Trophoblast cell (in vitro differentiated cells and primary cell): ENCODE measurements around the gene DNAJC17. TPM values are rescaled to one million over a fixed set of nuclear protein-coding genes. Genes with fewer than 3 reads are reported as not detected.

Experiments used
- DNase-seq, 2 donors: peaks; one replicate each; pipeline ENCODE4 v3.0.0-alpha.2; 2016
- H2AFZ ChIP-seq: 2 replicates; pipeline ENCODE4 v1.6.1; 2013; ENCODE audit warnings: low read length, moderate library complexity, mild to moderate bottlenecking; ENCODE audit not compliant: insufficient read depth, poor library complexity
- H2AK5ac ChIP-seq: 2 replicates; pipeline ENCODE4 v1.6.1; 2013; ENCODE audit warnings: mild to moderate bottlenecking, low read length
- H2BK120ac ChIP-seq: 2 replicates; pipeline ENCODE4 v1.6.1; 2013; ENCODE audit warnings: low read length, mild to moderate bottlenecking, moderate library complexity; ENCODE audit not compliant: insufficient read depth, poor library complexity
- H2BK12ac ChIP-seq: 2 replicates; pipeline ENCODE4 v1.6.1; 2013; ENCODE audit warnings: mild to moderate bottlenecking, low read length, moderate library complexity
- H2BK5ac ChIP-seq: 2 replicates; pipeline ENCODE4 v1.6.1; 2013; ENCODE audit warnings: low read length, low read depth, moderate library complexity, mild to moderate bottlenecking; ENCODE audit not compliant: poor library complexity
- H3K14ac ChIP-seq: 2 replicates; pipeline ENCODE4 v1.6.1; 2013; ENCODE audit warnings: mild to moderate bottlenecking, low read length
- H3K18ac ChIP-seq: 2 replicates; pipeline ENCODE4 v1.6.1; 2013; ENCODE audit warnings: mild to moderate bottlenecking, low read length
- H3K23ac ChIP-seq: 2 replicates; pipeline ENCODE4 v1.6.1; 2013; ENCODE audit warnings: low read length
- H3K27ac ChIP-seq: 2 replicates; pipeline ENCODE4 v1.5.1; 2013; ENCODE audit warnings: low read depth, mild to moderate bottlenecking, inconsistent platforms, low read length, moderate library complexity
- H3K27me3 ChIP-seq: 2 replicates; pipeline ENCODE4 v1.6.1; 2013; ENCODE audit warnings: inconsistent platforms, mild to moderate bottlenecking, low read length, moderate library complexity; ENCODE audit not compliant: insufficient read depth
- H3K36me3 ChIP-seq, 2 experiments: 1 replicate in 1 of 2; 2 replicates in 1 of 2; pipeline ENCODE4 v1.6.1; 2013; ENCODE audit warnings: low read length in 2 of 2, mild to moderate bottlenecking in 2 of 2, moderate library complexity in 1 of 2; ENCODE audit not compliant: insufficient read depth in 2 of 2, control insufficient read depth in 1 of 2
- H3K4ac ChIP-seq: 2 replicates; pipeline ENCODE4 v1.6.1; 2013; ENCODE audit warnings: low read depth, mild to moderate bottlenecking, low read length, moderate library complexity
- H3K4me1 ChIP-seq, 2 experiments: 1 replicate in 1 of 2; 2 replicates in 1 of 2; pipeline ENCODE4 v1.6.1; 2013; ENCODE audit warnings: low read length in 2 of 2, mild to moderate bottlenecking in 2 of 2, moderate library complexity in 1 of 2; ENCODE audit not compliant: insufficient read depth in 2 of 2, control insufficient read depth in 1 of 2
- H3K4me2 ChIP-seq: 2 replicates; pipeline ENCODE4 v1.6.1; 2013; ENCODE audit warnings: inconsistent platforms, mild to moderate bottlenecking, low read length, moderate library complexity
- H3K4me3 ChIP-seq: 2 replicates; pipeline ENCODE4 v1.5.1; 2013; ENCODE audit warnings: mild to moderate bottlenecking, low read depth, low read length, inconsistent platforms
- H3K79me1 ChIP-seq: one replicate; pipeline ENCODE4 v1.6.1; 2013; ENCODE audit warnings: low read length
- H3K79me2 ChIP-seq: 2 replicates; pipeline ENCODE4 v1.6.1; 2013; ENCODE audit warnings: low read length, mild to moderate bottlenecking; ENCODE audit not compliant: control insufficient read depth, insufficient read depth, poor library complexity
- H3K9ac ChIP-seq: 2 replicates; pipeline ENCODE4 v1.6.1; 2013; ENCODE audit warnings: mild to moderate bottlenecking, low read length
- H3K9me3 ChIP-seq: 2 replicates; pipeline ENCODE4 v1.6.1; 2013; ENCODE audit warnings: low read depth, mild to moderate bottlenecking, control low read depth, inconsistent platforms, low read length; ENCODE audit not compliant: insufficient read depth
- H4K12ac ChIP-seq: 2 replicates; pipeline ENCODE4 v1.6.1; 2013; ENCODE audit warnings: low read depth, mild to moderate bottlenecking, low read length, moderate library complexity
- H4K8ac ChIP-seq: 2 replicates; pipeline ENCODE4 v1.6.1; 2013; ENCODE audit warnings: low read depth, mild to moderate bottlenecking, low read length, moderate library complexity
- H4K91ac ChIP-seq: one replicate; pipeline ENCODE4 v1.6.1; 2013; ENCODE audit warnings: low read depth, mild to moderate bottlenecking, low read length, moderate library complexity
- WGBS: extraction: QIAGEN DNeasy Blood & Tissue Kit; methylation state at CpG from one replicate; pipeline ENCODE4 v1.1.7; 2013; ENCODE audit warnings: missing lambda C conversion rate; ENCODE audit not compliant: insufficient read length, insufficient coverage; ENCODE audit errors: extremely low coverage; 5-methylcytosine and 5-hydroxymethylcytosine counted together
- polyA plus RNA-seq: library from polyadenylated mRNA; stranded (reverse); fragments of 200-250 nt; gene quantifications from 2 replicates; pipeline ENCODE4 v1.2.3, GENCODE V29; 2013

DNAJC17 gene, protein sequence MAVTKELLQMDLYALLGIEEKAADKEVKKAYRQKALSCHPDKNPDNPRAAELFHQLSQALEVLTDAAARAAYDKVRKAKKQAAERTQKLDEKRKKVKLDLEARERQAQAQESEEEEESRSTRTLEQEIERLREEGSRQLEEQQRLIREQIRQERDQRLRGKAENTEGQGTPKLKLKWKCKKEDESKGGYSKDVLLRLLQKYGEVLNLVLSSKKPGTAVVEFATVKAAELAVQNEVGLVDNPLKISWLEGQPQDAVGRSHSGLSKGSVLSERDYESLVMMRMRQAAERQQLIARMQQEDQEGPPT
- polyA plus RNA-seq = 42.8 and 44.7 TPM in 2 replicates

DNA sequence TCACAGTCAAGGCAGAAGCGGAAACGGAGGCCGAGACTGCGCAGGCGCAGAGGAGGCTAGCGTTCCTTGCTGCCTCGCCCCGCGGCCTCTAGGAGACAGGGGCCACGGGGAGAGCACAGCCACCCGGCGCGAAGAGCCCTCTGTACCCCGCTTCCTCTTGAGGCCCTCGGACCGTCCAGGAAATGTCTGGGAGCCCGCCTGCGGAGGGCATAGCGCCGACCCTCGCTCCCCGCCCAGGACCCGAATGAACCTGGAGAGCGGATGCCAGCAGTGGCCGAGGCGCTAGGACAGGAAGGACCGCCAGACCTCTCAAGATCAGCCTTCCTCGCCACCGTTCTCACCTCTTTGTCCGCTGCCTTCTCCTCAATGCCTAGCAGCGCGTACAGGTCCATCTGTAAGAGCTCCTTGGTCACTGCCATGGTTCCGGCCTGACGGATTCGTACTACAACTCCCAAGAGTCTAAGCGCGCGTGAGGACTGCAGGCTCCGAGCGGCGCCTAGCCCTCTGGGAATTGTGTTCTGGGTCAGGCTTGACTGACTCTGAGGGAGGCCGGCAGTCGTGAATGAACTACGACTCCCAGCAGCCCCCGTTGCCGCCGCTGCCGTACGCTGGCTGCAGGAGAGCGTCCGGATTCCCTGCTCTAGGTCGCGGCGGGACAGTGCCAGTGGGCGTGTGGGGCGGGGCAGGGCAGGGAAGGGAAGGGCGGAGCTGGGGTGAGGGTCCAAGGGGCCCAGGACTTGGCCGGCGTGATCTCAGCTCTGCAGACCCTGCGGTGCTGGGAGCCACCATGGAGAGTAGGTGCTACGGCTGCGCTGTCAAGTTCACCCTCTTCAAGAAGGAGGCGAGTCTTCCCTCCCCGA, at the start of gene DNAJC17, which contains the start of gene ZFYVE19:
TSS of gene DNAJC17 (minus strand) at position 446 of the 860 bp plus-strand sequence. CDS start at position 419, 27 bp downstream.
TSS of gene ZFYVE19 (plus strand) at position 62 of the 860 bp plus-strand sequence. CDS start at position 563, 501 bp downstream.
- H2BK120ac ChIP-seq = peak within 1 kb of the TSS; percentile 70
- H2BK5ac ChIP-seq = peak within 1 kb of the TSS; percentile 81
- peak within 1 kb of the TSS; percentile 96 for H4K91ac ChIP-seq
- peak within 1 kb of the TSS; percentile 98 for H3K4me3 ChIP-seq
- H3K18ac ChIP-seq = peak within 1 kb of the TSS; percentile 97
- peak within 1 kb of the TSS; percentile 96 for H3K14ac ChIP-seq
- peak within 1 kb of the TSS; percentile 77 for H3K4ac ChIP-seq
- H3K27me3 ChIP-seq = no peaks in the 10 kb centered on the region
- H3K4me1 ChIP-seq = peaks cover 3 to 9% of the 10 kb centered on the region in 2 experiments
- H3K9ac ChIP-seq = peak within 1 kb of the TSS; percentile 88
- no CpG with 5 or more reads among the region's 64 CpGs for WGBS
- H2AFZ ChIP-seq = peak within 1 kb of the TSS; percentile 95
- peaks cover 7% of the 10 kb centered on the region for H3K79me2 ChIP-seq
- H3K27ac ChIP-seq = peak within 1 kb of the TSS; percentile 77
- H3K4me2 ChIP-seq = peak within 1 kb of the TSS; percentile 73
- H3K36me3 ChIP-seq = peaks cover 6 to 8% of the 10 kb centered on the region in 2 experiments
- H2AK5ac ChIP-seq = peak within 1 kb of the TSS; percentile 55
- peak within 1 kb of the TSS; percentile 28 for H2BK12ac ChIP-seq
- peak; percentile 99 for DNase-seq
- peak within 1 kb of the TSS; percentile 99 for H4K8ac ChIP-seq
- H3K9me3 ChIP-seq = peaks cover 3% of the 10 kb centered on the region
- no peak within 1 kb of the TSS for H3K23ac ChIP-seq
- H3K79me1 ChIP-seq = peaks cover 10% of the 10 kb centered on the region
- H4K12ac ChIP-seq = peak within 1 kb of the TSS; percentile 96

DNA sequence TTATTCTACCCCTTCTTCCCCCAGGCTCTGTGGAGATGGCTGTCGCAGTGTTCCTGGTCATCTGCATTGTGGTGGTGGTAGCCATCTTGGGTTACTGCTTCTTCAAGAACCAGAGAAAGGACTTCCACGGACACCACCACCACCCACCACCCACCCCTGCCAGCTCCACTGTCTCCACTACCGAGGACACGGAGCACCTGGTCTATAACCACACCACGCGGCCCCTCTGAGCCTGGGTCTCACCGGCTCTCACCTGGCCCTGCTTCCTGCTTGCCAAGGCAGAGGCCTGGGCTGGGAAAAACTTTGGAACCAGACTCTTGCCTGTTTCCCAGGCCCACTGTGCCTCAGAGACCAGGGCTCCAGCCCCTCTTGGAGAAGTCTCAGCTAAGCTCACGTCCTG, 49.5 kb upstream of the DNAJC17 start:
- Histone ChIP-seq H2BK5ac (peak overlapping the region; percentile 65), H2AFZ (no peak overlapping the region), H3K14ac (peak overlapping the region; percentile 56), H3K4me3 (no peak overlapping the region), H3K4me1 (peaks cover 12 to 13% of the 10 kb centered on the region in 2 experiments), H3K9ac (no peak overlapping the region), H4K8ac (peak overlapping the region; percentile 72), H3K18ac (peak overlapping the region; percentile 39), H2AK5ac (peak overlapping the region; percentile 39), H3K36me3 (peaks cover 50 to 54% of the 10 kb centered on the region in 2 experiments), H3K4ac (peak overlapping the region; percentile 21), H3K27ac (peak overlapping the region; percentile 82), H4K12ac (peak overlapping the region; percentile 45), H3K4me2 (no peak overlapping the region), H3K23ac (no peak overlapping the region), H3K9me3 (no peaks in the 10 kb centered on the region), H3K79me1 (peaks cover 7% of the 10 kb centered on the region), H3K79me2 (no peaks in the 10 kb centered on the region), H4K91ac (peak overlapping the region; percentile 77), H3K27me3 (no peaks in the 10 kb centered on the region), H2BK120ac (peak overlapping the region; percentile 59), H2BK12ac (peak overlapping the region; percentile 42)
- DNase-seq = no peak
- WGBS = no CpG with 5 or more reads among the region's 8 CpGs

DNA sequence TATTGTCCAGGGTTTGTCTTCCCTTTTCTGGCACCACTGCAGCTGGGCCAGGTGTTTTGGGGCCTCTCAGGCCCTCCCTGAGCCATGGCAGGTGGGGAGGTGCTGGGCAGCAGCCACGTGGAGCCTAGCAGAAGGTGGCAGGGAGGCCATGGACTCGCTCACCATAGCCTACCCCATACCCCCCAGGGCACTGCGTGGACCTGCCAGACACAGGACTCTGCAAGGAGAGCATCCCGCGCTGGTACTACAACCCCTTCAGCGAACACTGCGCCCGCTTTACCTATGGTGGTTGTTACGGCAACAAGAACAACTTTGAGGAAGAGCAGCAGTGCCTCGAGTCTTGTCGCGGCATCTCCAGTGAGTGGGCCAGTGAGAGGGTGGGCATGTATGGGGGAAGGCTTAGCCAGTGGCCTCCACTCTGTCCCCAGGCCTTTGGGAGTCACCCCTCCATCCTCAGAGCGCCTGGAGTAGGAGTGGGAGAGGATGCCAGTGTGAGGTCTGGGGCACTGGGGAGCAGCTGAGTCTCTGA, 48.5 kb upstream of the DNAJC17 start:
- H3K23ac ChIP-seq = no peak overlapping the region
- no peak overlapping the region for H3K4ac ChIP-seq
- H3K4me2 ChIP-seq = no peak overlapping the region
- peaks cover 51 to 61% of the 10 kb centered on the region in 2 experiments for H3K36me3 ChIP-seq
- no peak overlapping the region for H3K4me3 ChIP-seq
- peaks cover 7% of the 10 kb centered on the region for H3K79me1 ChIP-seq
- no peak overlapping the region for H3K18ac ChIP-seq
- H2AFZ ChIP-seq = no peak overlapping the region
- no peak overlapping the region for H4K91ac ChIP-seq
- no peak overlapping the region for H4K12ac ChIP-seq
- H3K14ac ChIP-seq = no peak overlapping the region
- no peak overlapping the region for H3K27ac ChIP-seq
- H3K9me3 ChIP-seq = no peaks in the 10 kb centered on the region
- no peak overlapping the region for H4K8ac ChIP-seq
- no peak for DNase-seq
- H3K27me3 ChIP-seq = no peaks in the 10 kb centered on the region
- H2BK5ac ChIP-seq = no peak overlapping the region
- no peak overlapping the region for H2BK120ac ChIP-seq
- H3K79me2 ChIP-seq = no peaks in the 10 kb centered on the region
- WGBS = no CpG with 5 or more reads among the region's 13 CpGs
- no peak overlapping the region for H2AK5ac ChIP-seq
- no peak overlapping the region for H3K9ac ChIP-seq
- no peak overlapping the region for H2BK12ac ChIP-seq
- H3K4me1 ChIP-seq = peaks cover 12 to 13% of the 10 kb centered on the region in 2 experiments

DNA sequence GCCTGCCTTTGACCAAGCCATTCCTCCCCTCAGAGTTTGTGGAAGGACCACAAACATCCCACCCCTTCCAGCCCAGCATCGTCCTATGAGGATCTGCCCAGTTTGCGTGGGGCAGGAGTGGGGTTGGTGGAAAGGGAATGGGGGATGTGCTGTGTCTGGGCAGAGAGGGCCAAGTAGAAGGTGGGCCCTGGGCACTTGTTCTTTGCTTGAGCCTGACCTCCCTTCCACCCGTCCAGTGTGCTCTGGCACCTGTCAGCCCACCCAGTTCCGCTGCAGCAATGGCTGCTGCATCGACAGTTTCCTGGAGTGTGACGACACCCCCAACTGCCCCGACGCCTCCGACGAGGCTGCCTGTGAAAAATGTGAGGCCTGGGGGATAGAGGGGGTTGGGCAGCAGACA, 46.9 kb upstream of the DNAJC17 start:
- no peak overlapping the region for H3K18ac ChIP-seq
- no peak overlapping the region for H4K91ac ChIP-seq
- no peak overlapping the region for H4K8ac ChIP-seq
- no peak overlapping the region for H2AK5ac ChIP-seq
- H4K12ac ChIP-seq = no peak overlapping the region
- no peak overlapping the region for H3K4ac ChIP-seq
- H3K23ac ChIP-seq = no peak overlapping the region
- no peak overlapping the region for H2BK12ac ChIP-seq
- no CpG with 5 or more reads among the region's 10 CpGs for WGBS
- no peak overlapping the region for H3K4me3 ChIP-seq
- no peaks in the 10 kb centered on the region for H3K79me2 ChIP-seq
- no peak overlapping the region for H3K4me2 ChIP-seq
- H2BK120ac ChIP-seq = no peak overlapping the region
- H3K27ac ChIP-seq = no peak overlapping the region
- no peaks in the 10 kb centered on the region for H3K27me3 ChIP-seq
- H3K9ac ChIP-seq = no peak overlapping the region
- peaks cover 7% of the 10 kb centered on the region for H3K79me1 ChIP-seq
- H3K14ac ChIP-seq = no peak overlapping the region
- H2BK5ac ChIP-seq = no peak overlapping the region
- no peaks in the 10 kb centered on the region for H3K9me3 ChIP-seq
- no peak for DNase-seq
- peaks cover 12 to 13% of the 10 kb centered on the region in 2 experiments for H3K4me1 ChIP-seq
- peaks cover 61 to 69% of the 10 kb centered on the region in 2 experiments for H3K36me3 ChIP-seq
- H2AFZ ChIP-seq = no peak overlapping the region
